Neutrophil (primary cell): Measurements from ENCODE around the gene ANO2.

ENCODE experiments used
- H3K27ac ChIP-seq: fragments of 200-600 bp; sonication (generic); 2 replicates; pipeline ENCODE4 v1.5.1; 2016; ENCODE audit warnings: mild to moderate bottlenecking, moderate library complexity
- H3K27me3 ChIP-seq: fragments of 200-600 bp; sonication (generic); 2 replicates; pipeline ENCODE4 v1.6.0; 2016; ENCODE audit warnings: mild to moderate bottlenecking
- H3K36me3 ChIP-seq: fragments of 200-600 bp; sonication (generic); 2 replicates; pipeline ENCODE4 v1.5.1; 2017
- H3K4me1 ChIP-seq, 2 experiments: fragments of 200-600 bp in 1 of 2; sonication (generic) in 1 of 2; 1 replicate in 1 of 2; 2 replicates in 1 of 2; pipeline versions ENCODE4 v1.5.1 to v1.6.1; 2013 to 2016; ENCODE audit warnings: low read depth in 1 of 2, low read length in 1 of 2, mild to moderate bottlenecking in 1 of 2, moderate library complexity in 1 of 2; ENCODE audit not compliant: control insufficient read depth in 1 of 2, insufficient read depth in 1 of 2
- H3K4me3 ChIP-seq, 2 experiments: fragments of 200-600 bp in 1 of 2; sonication (generic) in 1 of 2; 1 replicate in 1 of 2; 2 replicates in 1 of 2; pipeline ENCODE4 v1.5.1; 2013 to 2016; ENCODE audit warnings: low read depth in 1 of 2, low read length in 1 of 2, mild to moderate bottlenecking in 1 of 2, moderate library complexity in 1 of 2
- H3K9me3 ChIP-seq: fragments of 200-600 bp; sonication (generic); 2 replicates; pipeline ENCODE4 v1.5.1; 2016
- CTCF ChIP-seq: fragments of 200-600 bp; sonication (generic); IDR thresholded peaks from 2 replicates; pipeline ENCODE4 v1.5.1; 2016; ENCODE audit warnings: antibody characterized with exemption

ANO2 gene

GRCh38 chr12:5872745-5873144, 72.3 kb downstream of the ANO2 start:
- Histone ChIP-seq H3K36me3 (no peaks in the 10 kb centered on the region), H3K9me3 (no peaks in the 10 kb centered on the region), H3K4me3 (no peak overlapping the region), H3K27me3 (no peaks in the 10 kb centered on the region), H3K27ac (no peak overlapping the region), H3K4me1 (no peaks in the 10 kb centered on the region)
- TF ChIP-seq CTCF, result no peak

GRCh38 chr12:5871741-5872140, 73.3 kb downstream of the ANO2 start:
- Histone ChIP-seq H3K27ac (no peak overlapping the region), H3K4me3 (no peak overlapping the region), H3K4me1 (no peaks in the 10 kb centered on the region), H3K27me3 (no peaks in the 10 kb centered on the region), H3K36me3 (no peaks in the 10 kb centered on the region), H3K9me3 (no peaks in the 10 kb centered on the region)
- TF ChIP-seq CTCF, result no peak

- H3K27me3 ChIP-seq, result no peaks in the 10 kb centered on the region
- no peak overlapping the region for H3K27ac ChIP-seq
- H3K9me3 ChIP-seq, result no peaks in the 10 kb centered on the region
- TF ChIP-seq CTCF, result no peak
- H3K36me3 ChIP-seq, result no peaks in the 10 kb centered on the region
- H3K4me3 ChIP-seq, result no peak overlapping the region
- no peaks in the 10 kb centered on the region for H3K4me1 ChIP-seq
These were observed 74.9 kb downstream of the ANO2 start for GRCh38 chr12:5870183-5870582.

- no peak overlapping the region for H3K27ac ChIP-seq
- no peak for TF ChIP-seq CTCF
- no peaks in the 10 kb centered on the region for H3K4me1 ChIP-seq
- no peaks in the 10 kb centered on the region for H3K9me3 ChIP-seq
- H3K4me3 ChIP-seq, result no peak overlapping the region
- no peaks in the 10 kb centered on the region for H3K27me3 ChIP-seq
- H3K36me3 ChIP-seq, result no peaks in the 10 kb centered on the region
These were observed 76.3 kb downstream of the ANO2 start for GRCh38 chr12:5868625-5869295.

GRCh38 chr12:5865397-5865796, 79.7 kb downstream of the ANO2 start:
- Histone ChIP-seq H3K36me3 (no peaks in the 10 kb centered on the region), H3K27ac (no peak overlapping the region), H3K4me1 (no peaks in the 10 kb centered on the region), H3K4me3 (no peak overlapping the region), H3K9me3 (no peaks in the 10 kb centered on the region), H3K27me3 (no peaks in the 10 kb centered on the region)
- no peak for TF ChIP-seq CTCF
